HEK293 (cell line): Measurements from ENCODE around the gene HLX.

ENCODE experiments used
- CTCF ChIA-PET: fragments of 350-600 bp; formaldehyde crosslinking; extraction: SDS; loops from one replicate; lab custom pipeline; 2021; ENCODE audit warnings: antibody characterized with exemption; lab: Yijun Ruan, JAX
- POLR2A ChIA-PET: fragments of 300-600 bp; formaldehyde crosslinking; extraction: SDS; loops from one replicate; lab custom pipeline; 2020; ENCODE audit warnings: antibody characterized with exemption, inconsistent platforms; lab: Yijun Ruan, JAX
- H3K27ac ChIP-seq: fragments of 200-500 bp; sonication (Bioruptor generic); 2 replicates; pipeline ENCODE4 v1.5.1; 2014; ENCODE audit warnings: low read depth, low read length, control low read depth, inconsistent platforms; ENCODE audit errors: extremely low read depth
- H3K36me3 ChIP-seq, 2 experiments: fragments of 200-500 bp in 1 of 2; sonication (Bioruptor generic) in 1 of 2; 1 replicate in 1 of 2; 2 replicates in 1 of 2; pipeline ENCODE4 v1.5.1; 2014 to 2017; ENCODE audit warnings: inconsistent platforms in 2 of 2, low read length in 2 of 2; ENCODE audit not compliant: control insufficient read depth in 2 of 2, insufficient read depth in 1 of 2
- H3K4me1 ChIP-seq: fragments of 200-500 bp; sonication (Bioruptor generic); 2 replicates; pipeline ENCODE4 v1.5.1; 2014; ENCODE audit warnings: mild to moderate bottlenecking, low read length, inconsistent platforms; ENCODE audit not compliant: control insufficient read depth, insufficient read depth
- H3K4me3 ChIP-seq: 2 replicates; pipeline ENCODE4 v1.5.1; 2011; ENCODE audit warnings: low read depth, mild to moderate bottlenecking, control low read depth, low read length, moderate library complexity
- H3K9me3 ChIP-seq: fragments of 200-500 bp; sonication (Bioruptor generic); 2 replicates; pipeline ENCODE4 v1.5.1; 2014; ENCODE audit warnings: low read depth, low read length, inconsistent platforms; ENCODE audit not compliant: control insufficient read depth, insufficient read depth
- GLI4 ChIP-seq: fragments of 450-650 bp; formaldehyde crosslinking; IDR thresholded peaks from 2 replicates; pipeline ENCODE4 v1.5.1; 2016; ENCODE audit warnings: missing biosample characterization, missing genetic modification characterization
- KLF16 ChIP-seq: fragments of 450-650 bp; formaldehyde crosslinking; IDR thresholded peaks from 2 replicates; pipeline ENCODE4 v1.5.1; 2017; ENCODE audit warnings: missing biosample characterization, missing genetic modification characterization
- PRDM4 ChIP-seq: fragments of 450-650 bp; formaldehyde crosslinking; IDR thresholded peaks from 2 replicates; pipeline ENCODE4 v1.5.1; 2017; ENCODE audit warnings: missing biosample characterization, missing genetic modification characterization
- YY1 ChIP-seq: fragments of 450-650 bp; formaldehyde crosslinking; IDR thresholded peaks from 2 replicates; pipeline ENCODE4 v1.5.1; 2018; ENCODE audit warnings: missing biosample characterization, missing genetic modification characterization
- ZBTB48 ChIP-seq: fragments of 450-650 bp; formaldehyde crosslinking; IDR thresholded peaks from 2 replicates; pipeline ENCODE4 v1.5.1; 2016; ENCODE audit warnings: missing biosample characterization, missing genetic modification characterization
- ZFHX2 ChIP-seq: fragments of 450-650 bp; formaldehyde crosslinking; conservative IDR thresholded peaks from 2 replicates; pipeline ENCODE4 v1.5.1; 2016; ENCODE audit warnings: missing biosample characterization, missing genetic modification characterization
- ZNF114 ChIP-seq: fragments of 450-650 bp; formaldehyde crosslinking; IDR thresholded peaks from 2 replicates; pipeline ENCODE4 v1.5.0; 2017; ENCODE audit warnings: missing biosample characterization, missing genetic modification characterization
- ZNF341 ChIP-seq: fragments of 450-650 bp; formaldehyde crosslinking; IDR thresholded peaks from 2 replicates; pipeline ENCODE4; 2016; ENCODE audit warnings: low read depth, missing biosample characterization, missing genetic modification characterization
- ZNF423 ChIP-seq: fragments of 450-650 bp; formaldehyde crosslinking; IDR thresholded peaks from 2 replicates; pipeline ENCODE4 v1.5.1; 2016; ENCODE audit warnings: missing biosample characterization, missing genetic modification characterization
- ZNF48 ChIP-seq: fragments of 450-650 bp; formaldehyde crosslinking; IDR thresholded peaks from 2 replicates; pipeline ENCODE4 v1.5.1; 2016; ENCODE audit warnings: missing biosample characterization, missing genetic modification characterization
- ZNF555 ChIP-seq: fragments of 450-650 bp; formaldehyde crosslinking; conservative IDR thresholded peaks from 2 replicates; pipeline ENCODE4 v1.5.1; 2017; ENCODE audit warnings: missing biosample characterization, mild to moderate bottlenecking, missing genetic modification characterization, inconsistent platforms
- ZNF561 ChIP-seq: fragments of 450-650 bp; IDR thresholded peaks from 2 replicates; pipeline ENCODE4 v1.5.1; 2018; ENCODE audit warnings: missing biosample characterization, missing genetic modification characterization, borderline replicate concordance
- ZNF600 ChIP-seq: fragments of 450-650 bp; formaldehyde crosslinking; IDR thresholded peaks from 2 replicates; pipeline ENCODE4 v1.5.1; 2016; ENCODE audit warnings: missing biosample characterization, missing genetic modification characterization
- ZNF692 ChIP-seq: fragments of 450-650 bp; formaldehyde crosslinking; IDR thresholded peaks from 2 replicates; pipeline ENCODE4 v1.5.1; 2016; ENCODE audit warnings: missing biosample characterization, missing genetic modification characterization
- ZSCAN5A ChIP-seq: fragments of 450-650 bp; formaldehyde crosslinking; IDR thresholded peaks from 2 replicates; pipeline ENCODE4 v1.5.1; 2016; ENCODE audit warnings: missing biosample characterization, missing genetic modification characterization
- TF ChIP-seq, protein P1 (sequence below): fragments of 450-650 bp; formaldehyde crosslinking; IDR thresholded peaks from 2 replicates; pipeline ENCODE4 v1.5.1; 2016; ENCODE audit warnings: missing biosample characterization, missing genetic modification characterization
- TF ChIP-seq, protein P2 (sequence below): fragments of 450-650 bp; formaldehyde crosslinking; IDR thresholded peaks from 2 replicates; pipeline ENCODE4 v1.5.1; 2016; ENCODE audit warnings: missing biosample characterization, missing genetic modification characterization, borderline replicate concordance

HLX gene

DNA sequence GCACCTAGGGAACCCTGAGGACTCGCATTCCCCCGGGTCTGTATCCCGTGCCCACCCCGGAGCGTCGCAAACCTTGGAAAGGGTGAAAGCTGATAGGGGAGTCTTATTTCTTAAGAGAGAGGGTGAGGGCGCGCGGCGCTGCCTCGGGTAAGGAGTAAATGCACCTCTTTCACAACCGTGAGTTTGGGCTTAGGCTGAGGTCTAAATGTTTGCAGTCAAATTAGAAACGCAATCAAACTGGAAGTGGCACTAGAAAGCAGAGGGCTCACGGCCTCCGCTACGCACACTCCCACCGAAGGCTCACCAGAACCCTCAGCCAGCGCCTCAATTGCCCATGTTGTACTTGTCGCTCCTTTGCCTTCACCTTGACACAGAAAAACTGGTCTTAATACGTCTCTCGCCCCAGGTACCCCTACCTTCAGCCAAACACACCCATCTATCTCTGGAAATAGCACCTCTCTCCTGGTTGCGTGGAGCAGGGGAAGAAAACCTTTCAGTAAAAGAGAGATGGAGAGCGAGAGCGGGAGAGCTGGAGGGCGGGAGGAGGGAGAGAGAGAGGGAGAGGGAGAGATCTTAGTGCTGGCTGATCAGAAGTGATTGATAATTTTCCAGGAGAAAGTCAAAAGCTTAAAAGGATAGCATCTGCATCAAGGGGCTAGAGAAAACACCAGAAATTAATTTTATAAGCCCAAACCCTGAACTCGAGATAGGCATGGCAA, 1.7 kb upstream of the HLX start (continued):
- TF ChIP-seq ZBTB48 (tag by site-specific recombination) (no peak), PRDM4 (tag by site-specific recombination) (no peak), YY1 (tag by site-specific recombination) (no peak), ZFHX2 (tag by site-specific recombination) (no peak), ZNF561 (tag by site-specific recombination) (no peak), ZNF341 (tag by site-specific recombination) (no peak)
- TF ChIP-seq, protein P1, sequence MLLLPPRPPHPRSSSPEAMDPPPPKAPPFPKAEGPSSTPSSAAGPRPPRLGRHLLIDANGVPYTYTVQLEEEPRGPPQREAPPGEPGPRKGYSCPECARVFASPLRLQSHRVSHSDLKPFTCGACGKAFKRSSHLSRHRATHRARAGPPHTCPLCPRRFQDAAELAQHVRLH = no peak

GRCh38 chr1:220878191-220879075, 810 bp upstream of the HLX start:
- POLR2A ChIA-PET = interaction anchor here (0.6 to 1.5 kb wide), 4 partner anchors 98 to 671 kb away, joined by 3 to 4 read pairs (median 3); no protein-coding TSS in a partner anchor
- H3K4me3 ChIP-seq = peak overlapping the region; percentile 78; the same call in 1 of the 2 replicates
- no peak for TF ChIP-seq ZNF48 (tag by site-specific recombination)
- TF ChIP-seq KLF16 (tag by site-specific recombination) = peak; percentile 34; the same call in 1 of the 2 replicates
- peak; percentile 44 for TF ChIP-seq ZBTB48 (tag by site-specific recombination)
- no peaks in the 10 kb centered on the region for H3K9me3 ChIP-seq
- H3K27ac ChIP-seq = no peak overlapping the region; the same call in 1 of the 2 replicates
- H3K36me3 ChIP-seq = peaks cover 0 to 17% of the 10 kb centered on the region in 2 experiments; a peak in 1 of 3 replicates
- peaks cover 3% of the 10 kb centered on the region; the same call in 1 of the 2 replicates for H3K4me1 ChIP-seq
- CTCF ChIA-PET = interaction anchor here (0.5 to 1.1 kb wide), 7 partner anchors 28 to 554 kb away, joined by 3 to 5 read pairs (median 3); no protein-coding TSS in a partner anchor

DNA sequence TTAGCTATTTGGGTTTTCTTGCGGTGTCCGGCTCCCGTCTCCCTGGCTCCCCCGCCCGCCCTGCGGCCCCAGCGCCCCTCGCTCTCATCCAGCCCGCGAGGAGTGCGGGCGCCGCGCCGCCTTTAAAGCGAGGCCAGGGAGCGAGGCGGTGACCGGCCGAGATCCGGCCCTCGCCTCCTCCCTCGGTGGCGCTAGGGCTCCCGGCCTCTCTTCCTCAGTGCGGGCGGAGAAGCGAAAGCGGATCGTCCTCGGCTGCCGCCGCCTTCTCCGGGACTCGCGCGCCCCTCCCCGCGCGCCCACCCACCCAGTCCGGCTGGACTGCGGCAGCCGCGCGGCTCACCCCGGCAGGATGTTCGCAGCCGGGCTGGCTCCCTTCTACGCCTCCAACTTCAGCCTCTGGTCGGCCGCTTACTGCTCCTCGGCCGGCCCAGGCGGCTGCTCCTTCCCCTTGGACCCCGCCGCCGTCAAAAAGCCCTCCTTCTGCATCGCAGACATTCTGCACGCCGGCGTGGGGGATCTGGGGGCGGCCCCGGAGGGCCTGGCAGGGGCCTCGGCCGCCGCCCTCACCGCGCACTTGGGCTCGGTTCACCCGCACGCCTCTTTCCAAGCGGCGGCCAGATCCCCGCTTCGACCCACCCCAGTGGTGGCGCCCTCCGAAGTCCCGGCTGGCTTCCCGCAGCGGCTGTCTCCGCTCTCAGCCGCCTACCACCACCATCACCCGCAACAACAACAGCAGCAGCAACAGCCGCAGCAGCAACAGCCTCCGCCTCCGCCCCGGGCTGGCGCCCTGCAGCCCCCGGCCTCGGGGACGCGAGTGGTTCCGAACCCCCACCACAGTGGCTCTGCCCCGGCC, 492 bp downstream of the HLX start:
- peak overlapping the region; percentile 81; the same call in 1 of the 2 replicates for H3K27ac ChIP-seq
- peaks cover 0 to 30% of the 10 kb centered on the region in 2 experiments; a peak in 1 of 3 replicates for H3K36me3 ChIP-seq
- no peaks in the 10 kb centered on the region for H3K9me3 ChIP-seq
- peaks cover 3% of the 10 kb centered on the region; the same call in 1 of the 2 replicates for H3K4me1 ChIP-seq
- peak overlapping the region; percentile 78 for H3K4me3 ChIP-seq
- CTCF ChIA-PET = interaction anchor here (0.6 kb wide), 2 partner anchors 11 to 27 kb away, joined by 3 to 5 read pairs; no protein-coding TSS in a partner anchor
- POLR2A ChIA-PET = interaction anchor here (0.7 to 1.5 kb wide), 2 partner anchors 97 to 384 kb away, joined by 3 to 4 read pairs; no protein-coding TSS in a partner anchor
- TF ChIP-seq ZNF423 (tag by site-specific recombination) = no peak
- no peak for TF ChIP-seq ZBTB48 (tag by site-specific recombination)
- TF ChIP-seq ZNF600 (tag by site-specific recombination) = peak; percentile 51; the same call in 1 of the 2 replicates
- TF ChIP-seq ZSCAN5A = no peak
- TF ChIP-seq, protein P2, sequence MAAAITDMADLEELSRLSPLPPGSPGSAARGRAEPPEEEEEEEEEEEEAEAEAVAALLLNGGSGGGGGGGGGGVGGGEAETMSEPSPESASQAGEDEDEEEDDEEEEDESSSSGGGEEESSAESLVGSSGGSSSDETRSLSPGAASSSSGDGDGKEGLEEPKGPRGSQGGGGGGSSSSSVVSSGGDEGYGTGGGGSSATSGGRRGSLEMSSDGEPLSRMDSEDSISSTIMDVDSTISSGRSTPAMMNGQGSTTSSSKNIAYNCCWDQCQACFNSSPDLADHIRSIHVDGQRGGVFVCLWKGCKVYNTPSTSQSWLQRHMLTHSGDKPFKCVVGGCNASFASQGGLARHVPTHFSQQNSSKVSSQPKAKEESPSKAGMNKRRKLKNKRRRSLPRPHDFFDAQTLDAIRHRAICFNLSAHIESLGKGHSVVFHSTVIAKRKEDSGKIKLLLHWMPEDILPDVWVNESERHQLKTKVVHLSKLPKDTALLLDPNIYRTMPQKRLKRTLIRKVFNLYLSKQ (tag by site-specific recombination) = no peak
- no peak for TF ChIP-seq ZNF555 (tag by site-specific recombination)
- peak; percentile 42; the same call in 1 of the 2 replicates for TF ChIP-seq ZNF692
- TF ChIP-seq ZNF114 (tag by site-specific recombination) = no peak
- no peak for TF ChIP-seq GLI4 (tag by site-specific recombination)
- TF ChIP-seq YY1 (tag by site-specific recombination) = no peak; the same call in 1 of the 2 replicates
